Activated naive CD4-positive, alpha-beta T cell treated with anti-CD3 and anti-CD28 coated beads, Interleukin-2, amount 50 U/mL, for 72 hours (primary cell): ENCODE measurements around the gene KIF21A. TPM values are rescaled to one million over a fixed set of nuclear protein-coding genes. Genes with fewer than 3 reads are reported as not detected.
"Not testable (repeated sequence)": the region's sequence is repeated elsewhere in the genome, so short reads cannot be mapped to it uniquely, and the experiment has no call there.

Source experiments
- ATAC-seq, 2 donors: fragments of 150-1000 bp; cut with Tn5 transposase; 2 replicates each; pipeline ENCODE4 v1.10.0; 2021; ENCODE audit warnings: mild to moderate bottlenecking in 2 of 2, moderate library complexity in 2 of 2
- DNase-seq, 2 donors: peaks; one replicate each; pipeline ENCODE4 v3.0.0; 2021 to 2022; ENCODE audit warnings: low spot score in 2 of 2
- H3K27ac Mint-ChIP-seq, 2 donors: one replicate each; pipeline ENCODE4 v1.8.0; 2022; ENCODE audit warnings: mild to moderate bottlenecking in 2 of 2, mixed read lengths in 2 of 2
- H3K36me3 Mint-ChIP-seq, 2 donors: one replicate each; pipeline ENCODE4 v1.8.0; 2022; ENCODE audit warnings: mixed read lengths in 2 of 2
- H3K9me3 Mint-ChIP-seq, 2 donors: one replicate each; pipeline ENCODE4 v1.8.0; 2022; ENCODE audit warnings: mixed read lengths in 2 of 2
- total RNA-seq, 2 donors: library from RNA; stranded (reverse); gene quantifications; one replicate each; pipeline ENCODE4 v1.2.3, GENCODE V29; 2022

Gene KIF21A
- total RNA-seq, 2 donors from 2014 or later = 16.1 to 16.8 TPM

DNA sequence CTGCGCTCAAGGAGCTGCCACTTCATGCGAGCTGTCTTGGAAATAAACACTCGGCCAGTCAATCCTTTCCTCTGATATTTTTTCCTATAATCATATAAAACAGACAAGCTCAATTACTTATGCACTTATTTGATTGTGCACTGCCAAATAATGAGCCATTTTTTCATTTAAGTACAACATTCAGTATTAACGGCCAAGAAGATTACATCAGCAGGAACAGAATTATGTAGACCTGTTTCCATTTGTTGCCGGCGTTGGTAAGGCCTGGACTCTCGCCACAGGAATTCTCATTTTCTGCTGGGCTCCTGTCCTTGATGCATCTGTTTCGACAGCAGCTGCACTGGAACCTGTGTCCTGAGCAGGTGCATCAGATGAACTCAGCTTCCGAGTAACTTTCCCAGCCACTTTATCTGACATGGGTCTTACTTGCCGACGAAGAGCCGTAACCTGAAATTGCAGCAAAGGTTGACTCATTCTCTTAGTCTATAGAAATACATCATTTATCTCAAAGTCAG lies 110.2 kb downstream of the KIF21A start:
- Mint-ChIP-seq H3K27ac (no peak overlapping the region), H3K36me3 (peaks cover 7 to 21% of the 10 kb centered on the region in 2 donors)
- DNase-seq = no peak

DNA sequence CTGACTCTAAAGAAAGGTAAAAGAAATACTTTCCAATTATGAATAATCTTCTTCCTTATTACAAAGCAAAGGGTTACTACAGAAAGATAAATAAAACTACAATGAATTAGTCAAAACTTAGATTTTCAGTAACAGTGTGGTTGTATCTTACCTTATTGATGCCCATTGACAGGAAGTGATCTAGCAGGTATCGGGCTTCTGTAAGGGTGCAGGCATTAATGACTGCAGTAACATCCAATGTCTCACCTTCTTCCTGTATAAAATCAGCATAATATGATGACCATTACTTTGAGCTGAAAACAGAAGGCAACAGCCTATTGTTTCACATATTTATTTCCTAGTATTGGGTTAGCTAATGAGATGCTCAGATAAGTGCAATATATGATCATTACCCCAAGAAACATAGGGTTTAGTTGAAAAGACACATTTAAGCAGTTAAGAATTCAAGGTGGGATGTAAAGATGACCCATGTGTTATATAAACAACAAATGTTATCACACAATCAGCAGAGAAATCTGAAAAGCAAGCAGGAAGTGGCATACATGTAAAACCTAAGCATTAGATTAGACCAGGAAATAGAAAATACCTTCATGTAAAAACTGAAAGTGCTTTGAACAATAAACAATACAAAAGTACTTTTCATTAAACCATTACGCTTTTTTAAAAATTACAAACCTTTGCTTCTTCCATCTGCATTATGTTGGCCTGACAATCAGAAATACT lies 111.2 kb downstream of the KIF21A start:
- Mint-ChIP-seq H3K36me3 (peaks cover 7 to 21% of the 10 kb centered on the region in 2 donors), H3K27ac (peak overlapping the region in 1 of 2 donors; percentile 13), H3K9me3 (no peaks in the 10 kb centered on the region)
- ATAC-seq (peak in 1 of 2 donors; percentile 80), DNase-seq (no peak)

More for the DNA sequence above, 110.2 kb downstream of the KIF21A start:
- H3K9me3 Mint-ChIP-seq = no peaks in the 10 kb centered on the region
- ATAC-seq = no peak

DNA sequence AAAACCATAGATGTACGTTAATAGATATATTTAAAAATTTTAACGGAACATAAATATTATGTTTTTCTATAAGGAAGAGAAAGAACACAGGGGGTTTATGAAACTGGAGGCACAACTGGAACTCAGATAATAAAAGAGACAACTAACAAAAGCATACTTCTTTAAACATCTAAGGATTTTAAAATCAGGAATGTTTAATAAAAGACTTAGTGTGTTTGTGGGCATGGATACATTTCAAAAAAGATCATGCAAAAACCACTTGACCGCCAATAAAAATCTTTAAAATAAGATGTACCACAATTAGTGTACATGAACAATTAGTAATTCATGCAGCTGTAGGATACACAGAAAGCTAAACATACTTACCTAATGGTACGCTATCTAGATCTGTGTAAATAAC lies 113.0 kb downstream of the KIF21A start:
- H3K36me3 Mint-ChIP-seq = peaks cover 7 to 21% of the 10 kb centered on the region in 2 donors
- DNase-seq = no peak
- H3K27ac Mint-ChIP-seq = no peak overlapping the region
- no peaks in the 10 kb centered on the region for H3K9me3 Mint-ChIP-seq
- no peak for ATAC-seq

DNA sequence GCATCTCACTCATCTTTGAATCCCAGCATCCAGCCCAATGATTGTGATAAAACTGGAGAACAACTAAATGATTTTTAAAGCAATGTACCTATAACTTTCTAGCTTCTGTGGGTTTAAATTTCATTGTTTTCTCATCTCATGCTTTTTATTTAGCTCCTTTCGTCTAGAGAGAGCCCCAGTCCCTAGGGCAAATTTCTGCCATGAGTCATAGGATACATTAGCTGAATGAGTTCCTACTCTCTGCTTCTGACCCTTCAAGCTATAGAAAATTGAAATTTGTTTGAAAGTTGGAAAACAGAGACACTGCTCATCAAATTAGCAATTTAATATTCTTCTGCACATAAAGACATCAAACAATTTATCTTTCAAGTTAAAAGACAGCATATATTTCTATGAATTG lies 113.9 kb downstream of the KIF21A start:
- ATAC-seq (no peak), DNase-seq (no peak)
- Mint-ChIP-seq H3K27ac (no peak overlapping the region), H3K36me3 (peaks cover 7 to 21% of the 10 kb centered on the region in 2 donors), H3K9me3 (no peaks in the 10 kb centered on the region)

DNA sequence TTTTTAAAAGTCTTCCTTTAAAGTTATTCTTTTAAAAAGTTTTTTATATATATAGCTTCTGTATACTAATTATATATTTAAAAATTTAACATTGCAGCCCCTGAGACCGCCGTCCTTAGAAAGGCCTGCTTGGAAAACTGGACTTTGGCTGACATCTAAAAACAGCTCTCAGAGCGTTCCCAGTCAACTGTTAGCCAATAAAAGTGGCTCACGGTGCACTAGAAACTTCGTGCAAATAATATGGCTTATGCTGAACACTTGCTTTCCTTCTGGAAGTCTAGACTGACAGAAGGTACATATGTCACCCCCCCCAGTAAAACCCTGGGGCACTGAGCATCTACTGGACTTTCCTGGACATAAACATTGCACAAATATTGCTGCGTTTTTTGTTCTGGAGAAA lies 115.0 kb downstream of the KIF21A start:
- no peaks in the 10 kb centered on the region for H3K9me3 Mint-ChIP-seq
- DNase-seq (no peak), ATAC-seq (no peak)
- peaks cover 7 to 21% of the 10 kb centered on the region in 2 donors for H3K36me3 Mint-ChIP-seq
- H3K27ac Mint-ChIP-seq = no peak overlapping the region

DNA sequence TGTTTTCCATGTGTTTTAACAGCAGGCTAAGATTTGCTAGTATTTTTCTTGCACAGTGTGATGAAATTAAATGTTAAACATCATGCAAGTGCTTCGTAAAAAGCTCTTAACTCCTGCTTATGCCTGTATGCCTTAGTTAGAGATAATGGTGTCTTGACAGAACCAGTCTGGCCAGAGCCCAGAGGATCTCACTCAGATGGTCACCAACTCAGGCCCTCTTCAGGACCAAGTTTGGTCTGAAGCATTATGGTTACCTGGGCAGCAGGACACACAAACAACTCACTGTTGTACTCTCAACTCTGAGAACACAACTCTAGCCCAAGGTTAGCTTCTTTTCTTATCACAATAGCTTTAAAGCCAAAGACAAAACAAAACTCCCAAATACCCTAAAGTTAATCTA lies 115.4 kb downstream of the KIF21A start:
- no peak for ATAC-seq
- DNase-seq = no peak
- Mint-ChIP-seq H3K27ac (no peak overlapping the region), H3K9me3 (no peaks in the 10 kb centered on the region), H3K36me3 (peaks cover 5 to 18% of the 10 kb centered on the region in 2 donors)

DNA sequence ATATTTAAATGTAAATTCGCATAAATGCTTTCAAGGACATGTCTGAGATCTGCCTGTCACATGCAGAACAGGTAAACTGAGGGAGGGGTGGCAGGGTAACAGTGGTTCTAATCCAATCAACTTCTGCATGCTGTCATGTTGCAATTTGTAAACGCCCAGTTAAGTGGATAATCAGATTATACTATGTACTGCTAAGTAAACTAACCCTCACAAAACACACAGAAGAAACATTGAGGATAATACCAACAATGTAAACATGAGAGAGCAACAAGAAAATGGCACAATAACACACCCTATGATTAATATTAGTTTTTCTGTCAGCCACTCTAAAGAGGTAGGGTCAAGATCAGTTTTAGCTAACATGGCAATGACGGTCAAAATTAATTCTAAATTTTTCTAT lies 123.7 kb downstream of the KIF21A start:
- DNase-seq (no peak), ATAC-seq (no peak)
- no peak overlapping the region for H3K27ac Mint-ChIP-seq
- no peaks in the 10 kb centered on the region for H3K36me3 Mint-ChIP-seq
- H3K9me3 Mint-ChIP-seq = no peaks in the 10 kb centered on the region

DNA sequence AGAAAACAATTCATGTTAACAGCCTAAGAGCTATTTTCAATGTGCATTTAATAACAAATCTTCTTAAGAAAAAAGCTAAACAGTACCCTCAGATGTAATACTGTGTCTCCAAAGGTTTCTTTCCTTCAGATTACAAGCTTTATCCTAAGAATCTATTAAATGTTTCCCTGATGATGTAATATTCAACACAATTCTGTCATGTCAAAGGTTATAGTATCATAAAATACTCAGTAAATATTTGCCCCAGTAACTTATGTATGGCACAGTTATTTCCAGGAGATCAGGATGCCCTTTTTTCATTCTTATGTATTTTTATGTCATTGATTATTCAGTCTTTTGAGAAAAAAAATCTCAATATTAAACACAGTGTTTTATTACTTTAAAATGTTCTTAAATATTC lies 128.4 kb downstream of the KIF21A start:
- ATAC-seq (no peak), DNase-seq (no peak)
- Mint-ChIP-seq H3K36me3 (no peaks in the 10 kb centered on the region), H3K27ac (no peak overlapping the region), H3K9me3 (no peaks in the 10 kb centered on the region)

DNA sequence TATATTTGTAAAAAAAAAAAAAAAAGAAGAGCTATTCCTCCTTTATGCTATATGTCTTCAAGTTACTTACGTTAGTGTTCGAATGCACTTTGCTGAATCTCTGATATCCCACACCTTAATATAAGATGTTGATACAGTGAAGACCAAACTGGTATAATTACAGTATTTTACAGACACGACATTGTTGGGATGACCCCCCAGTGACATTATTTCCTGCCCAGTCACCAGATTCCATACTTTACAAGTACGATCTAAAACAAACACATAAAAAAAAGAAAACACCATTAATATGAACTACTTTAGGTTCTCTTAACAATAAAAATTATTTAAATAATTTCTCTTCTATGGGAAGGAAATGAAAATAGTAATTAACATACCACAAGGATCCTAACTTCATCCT lies 133.4 kb downstream of the KIF21A start:
- DNase-seq = no peak
- no peak for ATAC-seq
- Mint-ChIP-seq H3K36me3 (no peaks in the 10 kb centered on the region), H3K27ac (no peak overlapping the region), H3K9me3 (no peaks in the 10 kb centered on the region)

DNA sequence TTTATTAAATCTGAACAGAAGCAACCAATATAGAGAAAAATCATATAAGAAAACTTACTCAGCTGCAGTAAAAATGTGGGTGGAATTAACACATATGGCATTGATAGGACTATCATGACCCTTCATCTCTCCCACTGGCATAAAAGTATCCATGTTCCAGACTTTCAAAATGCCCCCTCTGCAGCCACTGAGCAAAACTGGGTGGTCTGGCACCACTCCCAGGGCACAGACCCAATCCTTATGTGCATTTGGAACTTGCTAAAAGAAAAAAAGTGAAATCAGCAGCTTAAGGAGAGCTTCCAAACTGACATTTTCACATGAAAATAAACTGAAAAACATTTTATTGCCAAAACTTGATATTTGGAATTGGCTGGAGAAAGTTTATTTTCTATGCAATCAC lies 141.5 kb downstream of the KIF21A start:
- Mint-ChIP-seq H3K9me3 (peaks cover 0 to 5% of the 10 kb centered on the region in 2 donors), H3K27ac (no peak overlapping the region), H3K36me3 (peaks cover 0 to 8% of the 10 kb centered on the region in 2 donors)
- ATAC-seq (no peak), DNase-seq (no peak)

DNA sequence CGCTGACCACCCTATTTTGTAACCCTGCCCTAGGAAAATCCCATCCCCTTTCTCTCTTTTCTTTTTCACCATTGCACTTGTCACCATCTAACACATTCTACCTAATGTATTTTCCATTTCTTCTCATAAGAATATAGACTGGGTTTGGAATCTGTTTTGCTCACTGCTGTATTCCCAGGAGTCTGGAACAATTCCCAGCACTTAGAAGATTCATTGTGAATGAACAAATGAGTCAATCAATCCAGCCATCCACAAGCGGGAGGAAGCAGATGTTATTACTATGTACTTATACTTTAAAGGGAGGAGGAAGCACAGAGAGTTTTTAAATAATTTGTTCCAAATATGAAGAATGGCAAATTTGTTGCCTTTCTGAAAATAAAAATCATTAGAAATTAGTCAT lies 142.1 kb downstream of the KIF21A start:
- no peak for ATAC-seq

DNA sequence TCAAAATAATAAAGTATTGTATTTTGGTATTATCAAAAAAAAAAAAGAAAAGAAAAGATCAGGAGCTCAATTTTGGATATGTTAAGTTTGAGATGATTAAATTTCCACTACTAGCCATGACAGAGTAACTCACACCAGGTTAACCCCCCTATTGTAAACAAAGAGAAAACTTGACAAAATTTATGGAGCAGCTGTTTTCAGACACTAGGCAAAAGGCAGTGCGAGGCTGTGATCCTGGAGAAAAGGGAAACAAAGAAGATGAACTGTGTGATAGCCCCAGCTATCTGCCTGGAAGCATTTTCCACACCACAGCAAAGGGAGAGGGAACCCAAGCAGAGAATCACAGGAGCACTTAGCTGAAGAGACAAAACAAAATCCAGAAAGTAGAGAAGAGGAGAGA lies 145.0 kb downstream of the KIF21A start:
- DNase-seq (no peak), ATAC-seq (no peak)
- Mint-ChIP-seq H3K36me3 (peaks cover 0 to 10% of the 10 kb centered on the region in 2 donors), H3K9me3 (peaks cover 0 to 5% of the 10 kb centered on the region in 2 donors), H3K27ac (no peak overlapping the region)

More for the DNA sequence above, 142.1 kb downstream of the KIF21A start:
- Mint-ChIP-seq H3K9me3 (peaks cover 0 to 5% of the 10 kb centered on the region in 2 donors), H3K36me3 (peaks cover 0 to 10% of the 10 kb centered on the region in 2 donors), H3K27ac (no peak overlapping the region)
- DNase-seq = no peak

DNA sequence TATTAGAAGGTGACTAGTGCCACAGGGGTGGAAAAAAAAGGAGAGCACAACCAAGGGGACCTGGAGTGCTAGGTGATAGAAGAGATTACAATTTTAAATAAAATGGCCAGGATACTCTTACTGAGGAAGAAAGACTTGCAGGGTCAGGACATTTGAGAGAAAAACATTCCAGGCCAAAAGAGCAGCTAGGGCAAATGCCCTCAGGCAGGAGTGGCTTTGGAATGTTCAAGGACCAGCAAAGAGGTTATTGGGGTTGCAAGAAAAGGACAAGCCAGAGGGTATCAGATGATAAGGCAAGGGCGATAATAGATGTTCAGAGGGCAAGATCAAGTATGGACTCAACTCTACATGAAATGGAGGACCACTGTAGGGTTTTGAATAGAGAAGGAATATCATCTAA lies 146.4 kb downstream of the KIF21A start:
- ATAC-seq (no peak), DNase-seq (no peak)
- peaks cover 0 to 10% of the 10 kb centered on the region in 2 donors for H3K36me3 Mint-ChIP-seq
- peaks cover 0 to 5% of the 10 kb centered on the region in 2 donors for H3K9me3 Mint-ChIP-seq
- H3K27ac Mint-ChIP-seq = no peak overlapping the region

DNA sequence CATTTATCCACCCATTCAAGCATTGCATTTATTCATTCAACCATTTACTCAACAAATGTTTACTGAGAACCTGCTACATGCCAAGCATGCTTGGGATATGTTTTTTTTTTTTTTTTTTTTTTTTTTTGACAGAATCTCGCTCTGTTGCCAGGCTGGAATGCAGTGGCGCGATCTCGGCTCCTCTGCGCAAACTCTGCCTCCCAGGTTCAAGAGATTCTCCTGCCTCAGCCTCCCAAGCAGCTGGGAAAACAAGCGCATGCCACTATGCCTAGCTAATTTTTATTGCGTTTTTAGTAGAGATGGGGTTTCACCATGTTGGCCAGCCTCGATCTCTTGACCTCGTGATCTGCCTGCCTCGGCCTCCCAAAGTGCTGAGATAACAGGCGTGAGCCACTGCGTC lies 147.3 kb downstream of the KIF21A start:
- not testable (repeated sequence) for ATAC-seq, H3K36me3 Mint-ChIP-seq, H3K9me3 Mint-ChIP-seq, DNase-seq, H3K27ac Mint-ChIP-seq

DNA sequence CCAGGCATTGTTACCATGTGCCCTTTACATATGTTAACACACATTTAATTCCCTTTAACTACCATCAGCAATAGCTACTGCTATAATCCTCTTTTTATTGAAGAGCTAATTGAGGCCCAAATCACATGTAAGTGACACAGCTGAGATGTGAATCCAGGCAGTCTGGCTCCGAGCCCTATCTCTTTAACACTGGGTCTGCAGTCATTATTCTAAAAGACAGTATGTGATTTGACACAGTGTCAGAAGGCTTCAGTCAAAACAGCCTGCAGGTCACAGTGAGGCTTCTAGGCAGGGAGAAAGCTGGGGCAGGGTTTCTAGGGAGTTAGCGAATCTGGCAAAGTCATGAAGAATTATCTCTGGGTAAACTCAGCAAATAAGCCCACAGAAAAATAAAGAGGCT lies 148.2 kb downstream of the KIF21A start:
- Mint-ChIP-seq H3K27ac (no peak overlapping the region), H3K9me3 (peaks cover 0 to 5% of the 10 kb centered on the region in 2 donors), H3K36me3 (peaks cover 0 to 10% of the 10 kb centered on the region in 2 donors)
- ATAC-seq = no peak
- DNase-seq = no peak

DNA sequence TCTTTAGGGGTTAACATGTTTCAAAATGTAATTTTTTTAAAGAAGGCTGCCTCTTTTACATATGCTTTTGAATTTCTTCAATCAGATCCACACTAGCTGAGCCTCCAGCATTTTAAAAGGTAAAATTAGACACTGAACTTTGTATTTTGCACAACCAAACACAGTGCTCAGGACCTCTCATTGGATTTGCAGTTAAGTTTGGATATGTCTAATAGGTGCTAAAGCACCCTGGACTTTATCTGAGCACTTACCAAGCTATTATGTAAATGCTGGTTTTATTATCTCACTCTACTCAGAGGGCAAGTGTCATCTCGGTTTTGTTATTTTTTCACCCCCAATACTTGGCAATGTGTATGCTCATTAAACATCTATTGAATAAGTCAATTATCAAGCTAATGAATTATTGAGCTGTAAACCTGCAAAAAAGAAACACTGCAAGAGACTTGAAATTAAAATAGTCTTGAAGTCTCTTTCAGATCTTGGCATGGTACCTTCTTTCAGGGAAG lies 150.7 kb downstream of the KIF21A start:
- DNase-seq (no peak), ATAC-seq (no peak)
- Mint-ChIP-seq H3K9me3 (peaks cover 0 to 5% of the 10 kb centered on the region in 2 donors), H3K36me3 (peaks cover 0 to 9% of the 10 kb centered on the region in 2 donors), H3K27ac (no peak overlapping the region)

DNA sequence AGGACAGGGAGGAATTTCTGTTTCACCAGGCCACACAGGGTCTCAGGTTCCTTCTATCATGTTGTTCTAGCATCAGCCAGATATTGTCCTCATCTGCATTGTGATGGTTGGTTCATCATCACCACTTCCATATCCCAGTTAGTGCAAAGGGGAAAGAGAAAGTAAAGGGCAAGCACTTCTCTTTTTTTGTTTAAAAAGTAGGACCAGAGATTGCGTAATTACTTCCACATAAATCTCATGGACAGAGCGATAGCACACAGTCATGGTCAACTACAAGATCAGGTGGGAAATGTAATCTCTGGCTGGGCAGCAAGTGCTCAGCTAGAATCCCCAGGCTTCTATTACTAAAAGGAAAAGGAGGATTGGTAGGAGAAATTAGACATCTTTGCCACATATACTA lies 155.1 kb downstream of the KIF21A start:
- DNase-seq = no peak
- no peaks in the 10 kb centered on the region for H3K36me3 Mint-ChIP-seq
- ATAC-seq = no peak
- no peak overlapping the region for H3K27ac Mint-ChIP-seq
- H3K9me3 Mint-ChIP-seq = no peaks in the 10 kb centered on the region

DNA sequence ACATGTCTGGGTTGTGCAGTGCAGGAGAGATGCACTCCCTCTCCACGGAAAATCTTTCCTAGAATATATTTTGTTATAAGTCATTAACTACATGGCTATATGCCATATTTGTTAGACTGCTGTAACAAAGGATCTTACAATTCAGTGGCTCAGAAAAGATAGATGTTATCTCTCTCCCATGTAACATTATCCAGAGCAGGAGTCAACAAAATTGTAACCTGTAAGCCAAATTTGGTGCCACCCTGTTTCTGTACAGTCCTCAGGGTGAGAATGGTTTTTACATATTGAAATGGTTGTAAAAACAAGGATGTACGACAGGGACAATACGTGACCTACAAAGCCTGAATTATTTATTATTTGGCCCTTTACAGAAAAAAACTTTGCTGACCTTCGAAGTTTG lies 155.5 kb downstream of the KIF21A start:
- no peaks in the 10 kb centered on the region for H3K9me3 Mint-ChIP-seq
- H3K36me3 Mint-ChIP-seq = no peaks in the 10 kb centered on the region
- no peak for DNase-seq
- no peak overlapping the region for H3K27ac Mint-ChIP-seq
- ATAC-seq = no peak
